Fibroblast of the aortic adventitia (primary cell): ENCODE measurements around the gene PTBP1. TPM values are rescaled to one million over a fixed set of nuclear protein-coding genes. Genes with fewer than 3 reads are reported as not detected.

ENCODE experiments used
- DNase-seq: peaks from one replicate; pipeline ENCODE4 v3.0.0-alpha.2; 2010; ENCODE audit warnings: low read depth
- H3K4me3 ChIP-seq: 2 replicates; pipeline ENCODE4 v1.5.1; 2011; ENCODE audit warnings: low read depth, mild to moderate bottlenecking, control low read depth, low read length, moderate library complexity
- total RNA-seq: library from RNA; depleted of rRNA; stranded (reverse); fragments of >200 nt; gene quantifications from 2 replicates; pipeline ENCODE4 v1.2.3, GENCODE V29; 2012; ENCODE audit warnings: low replicate concordance
- TF ChIP-seq, protein P1 (sequence below): IDR thresholded peaks from 2 replicates; pipeline ENCODE4 v1.5.1; 2011; ENCODE audit warnings: mild to moderate bottlenecking, low read length, control low read depth, inconsistent platforms; ENCODE audit not compliant: insufficient read depth

Gene PTBP1
- total RNA-seq, 1 donor = 121 TPM

DNA sequence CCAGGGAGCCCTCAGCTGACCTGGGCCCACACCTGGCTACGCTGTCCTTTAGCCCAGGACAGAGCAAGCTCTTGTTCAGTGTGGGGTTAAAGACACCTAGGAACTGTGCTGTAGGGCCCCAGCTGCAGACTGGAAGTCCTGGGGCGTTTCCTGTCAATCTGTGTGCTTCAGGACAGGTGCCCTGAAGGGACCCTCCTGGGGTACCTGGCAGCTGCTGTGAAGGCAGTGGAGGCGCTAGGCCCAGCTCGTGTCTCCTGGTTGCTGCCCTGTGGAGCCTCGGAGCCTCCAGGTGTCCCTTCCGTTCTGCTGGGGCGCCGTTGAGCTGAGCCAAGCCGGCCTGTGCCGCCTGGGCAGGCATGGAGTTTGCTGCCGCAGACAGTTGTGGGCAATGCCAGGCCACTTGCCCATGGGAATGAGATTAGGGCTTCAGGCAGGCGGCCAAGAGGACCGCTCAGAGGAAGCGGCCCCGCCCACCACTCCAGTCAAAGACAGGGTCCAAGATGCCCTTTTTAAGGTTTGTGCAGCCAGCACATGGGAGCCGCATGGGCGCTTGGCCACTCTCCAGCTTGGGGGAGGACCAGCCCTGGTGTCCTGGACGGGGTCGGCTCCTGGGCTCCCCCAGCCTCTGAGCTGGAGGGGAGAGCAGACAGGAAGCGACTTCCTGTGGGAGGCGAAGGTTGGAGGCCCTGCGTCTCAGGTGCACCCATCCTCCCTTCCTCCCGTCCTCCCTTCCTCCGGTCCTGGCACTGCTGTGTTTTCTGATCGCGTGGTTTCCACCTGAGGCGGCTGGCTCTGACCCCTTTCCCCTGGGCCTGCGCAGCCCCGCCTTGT is 4.0 kb downstream of the PTBP1 start:
- peak; percentile 55 for DNase-seq
- TF ChIP-seq, protein P1, sequence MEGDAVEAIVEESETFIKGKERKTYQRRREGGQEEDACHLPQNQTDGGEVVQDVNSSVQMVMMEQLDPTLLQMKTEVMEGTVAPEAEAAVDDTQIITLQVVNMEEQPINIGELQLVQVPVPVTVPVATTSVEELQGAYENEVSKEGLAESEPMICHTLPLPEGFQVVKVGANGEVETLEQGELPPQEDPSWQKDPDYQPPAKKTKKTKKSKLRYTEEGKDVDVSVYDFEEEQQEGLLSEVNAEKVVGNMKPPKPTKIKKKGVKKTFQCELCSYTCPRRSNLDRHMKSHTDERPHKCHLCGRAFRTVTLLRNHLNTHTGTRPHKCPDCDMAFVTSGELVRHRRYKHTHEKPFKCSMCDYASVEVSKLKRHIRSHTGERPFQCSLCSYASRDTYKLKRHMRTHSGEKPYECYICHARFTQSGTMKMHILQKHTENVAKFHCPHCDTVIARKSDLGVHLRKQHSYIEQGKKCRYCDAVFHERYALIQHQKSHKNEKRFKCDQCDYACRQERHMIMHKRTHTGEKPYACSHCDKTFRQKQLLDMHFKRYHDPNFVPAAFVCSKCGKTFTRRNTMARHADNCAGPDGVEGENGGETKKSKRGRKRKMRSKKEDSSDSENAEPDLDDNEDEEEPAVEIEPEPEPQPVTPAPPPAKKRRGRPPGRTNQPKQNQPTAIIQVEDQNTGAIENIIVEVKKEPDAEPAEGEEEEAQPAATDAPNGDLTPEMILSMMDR = no peak

DNA sequence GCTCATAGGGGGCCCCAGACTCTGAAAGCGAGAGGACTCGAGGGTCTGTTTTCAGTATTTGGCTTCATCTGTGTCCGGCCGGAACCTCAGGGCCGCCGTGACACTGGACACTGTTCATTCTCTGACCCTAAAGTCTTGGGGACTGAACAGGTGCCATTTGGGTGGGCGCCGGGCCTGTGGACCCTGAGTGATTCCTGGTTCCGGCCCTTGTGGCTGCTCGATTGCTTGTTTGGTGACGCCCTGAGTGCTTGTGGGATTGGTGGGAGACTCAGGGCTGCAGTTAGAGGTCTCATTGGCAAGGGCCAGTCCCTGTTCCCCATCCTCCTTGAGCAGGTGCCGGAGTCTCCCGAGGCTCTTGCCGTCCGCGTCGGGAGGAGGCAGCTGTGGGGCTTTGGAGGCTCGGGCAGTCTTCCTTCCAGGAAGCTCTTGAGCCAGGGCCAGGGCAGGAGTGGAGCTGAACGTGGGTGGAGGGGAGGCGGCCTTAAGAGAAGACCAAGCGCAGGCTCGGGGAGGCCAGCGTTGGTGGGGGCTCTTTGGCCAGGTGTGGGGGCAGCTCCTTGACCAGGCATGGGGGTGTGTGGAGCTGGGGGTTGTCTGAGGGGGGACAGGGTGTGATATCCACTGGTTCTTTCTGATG is 4.7 kb downstream of the PTBP1 start:
- DNase-seq = peak; percentile 67
- TF ChIP-seq, protein P1 = no peak
- peak overlapping the region; percentile 55 for H3K4me3 ChIP-seq

More for the DNA sequence above, 4.0 kb downstream of the PTBP1 start:
- H3K4me3 ChIP-seq = peak overlapping the region; percentile 55

DNA sequence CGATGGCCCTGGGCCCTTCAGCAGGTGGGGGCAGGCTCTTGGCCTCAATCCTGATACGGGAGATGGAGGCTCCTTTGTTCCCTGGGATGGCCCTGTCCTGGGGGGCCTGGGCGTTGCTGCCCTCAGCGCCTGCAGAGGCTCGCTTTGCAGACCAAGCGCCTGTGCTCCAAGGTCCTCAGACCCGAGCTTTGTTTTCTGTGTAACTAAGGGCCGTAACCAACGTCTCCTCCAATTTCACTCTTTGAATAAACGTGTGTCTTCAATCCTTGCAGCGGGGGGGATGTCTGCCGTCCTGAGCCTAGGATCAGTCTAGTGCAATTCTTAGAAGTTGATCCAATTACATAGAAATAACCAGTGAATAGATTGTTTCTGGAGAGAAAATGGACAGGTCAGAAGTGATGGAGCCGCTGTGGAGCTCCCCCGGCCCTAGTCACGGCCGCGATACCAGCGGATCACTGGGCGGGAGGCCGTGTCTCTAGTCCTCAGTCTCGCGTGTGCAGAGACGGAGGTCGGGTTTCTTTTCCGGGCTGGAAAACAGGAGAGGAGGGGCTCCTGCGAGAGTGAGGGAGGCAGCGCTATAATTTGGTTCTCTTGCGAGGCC is 5.3 kb downstream of the PTBP1 start:
- TF ChIP-seq, protein P1 = no peak
- DNase-seq = peak; percentile 30
- peak overlapping the region; percentile 55 for H3K4me3 ChIP-seq

DNA sequence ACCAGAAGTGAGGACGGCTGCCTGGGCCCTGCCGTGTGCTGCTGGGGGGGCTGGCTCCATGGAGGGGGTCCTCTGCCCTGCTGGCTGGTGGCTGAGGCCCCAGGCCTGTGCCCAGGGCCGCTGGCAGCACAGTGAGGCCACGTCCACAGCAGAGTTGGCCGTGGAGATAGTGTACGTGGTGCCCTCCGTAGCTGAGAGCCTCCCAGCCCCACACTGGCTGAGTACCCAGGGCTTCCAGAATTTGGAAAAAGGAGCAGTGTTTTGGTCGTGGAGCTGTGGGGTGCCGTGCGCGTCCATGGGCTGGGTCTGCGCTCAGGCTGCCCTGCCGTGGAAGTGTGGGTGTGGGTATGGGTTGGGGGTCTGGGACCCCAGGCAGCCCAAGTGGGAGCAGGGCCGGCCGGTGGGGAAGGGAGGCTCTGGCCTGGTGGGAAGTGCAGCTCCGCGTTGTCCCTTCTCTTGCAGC is 5.9 kb downstream of the PTBP1 start:
- no peak for DNase-seq
- H3K4me3 ChIP-seq = peak overlapping the region; percentile 22
- TF ChIP-seq, protein P1 = no peak

DNA sequence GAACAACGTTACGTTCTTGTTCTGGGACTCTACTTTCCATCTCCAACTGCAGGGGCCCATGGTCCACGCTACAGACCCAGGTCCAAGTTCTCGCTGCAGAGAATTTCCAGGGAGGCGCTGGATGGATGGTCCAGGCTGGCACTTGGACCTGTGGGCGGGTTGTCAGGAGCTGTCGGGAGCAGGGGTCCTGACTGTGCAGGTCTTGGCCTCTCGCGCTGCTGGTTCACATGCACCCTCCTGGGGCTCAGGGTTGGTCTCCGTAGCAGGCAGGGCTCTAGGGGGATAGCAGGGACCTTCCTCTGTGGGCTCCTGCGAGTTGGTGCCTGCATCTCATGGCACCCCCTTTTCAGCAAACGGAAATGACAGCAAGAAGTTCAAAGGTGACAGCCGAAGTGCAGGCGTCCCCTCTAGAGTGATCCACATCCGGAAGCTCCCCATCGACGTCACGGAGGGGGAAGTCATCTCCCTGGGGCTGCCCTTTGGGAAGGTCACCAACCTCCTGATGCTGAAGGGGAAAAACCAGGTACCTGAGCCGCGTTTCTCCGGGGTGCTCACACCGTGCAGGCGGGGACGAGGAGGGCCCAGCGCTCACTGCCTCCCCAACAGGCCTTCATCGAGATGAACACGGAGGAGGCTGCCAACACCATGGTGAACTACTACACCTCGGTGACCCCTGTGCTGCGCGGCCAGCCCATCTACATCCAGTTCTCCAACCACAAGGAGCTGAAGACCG is 6.6 kb downstream of the PTBP1 start:
- TF ChIP-seq, protein P1 = no peak
- H3K4me3 ChIP-seq = no peak overlapping the region
- DNase-seq = no peak

DNA sequence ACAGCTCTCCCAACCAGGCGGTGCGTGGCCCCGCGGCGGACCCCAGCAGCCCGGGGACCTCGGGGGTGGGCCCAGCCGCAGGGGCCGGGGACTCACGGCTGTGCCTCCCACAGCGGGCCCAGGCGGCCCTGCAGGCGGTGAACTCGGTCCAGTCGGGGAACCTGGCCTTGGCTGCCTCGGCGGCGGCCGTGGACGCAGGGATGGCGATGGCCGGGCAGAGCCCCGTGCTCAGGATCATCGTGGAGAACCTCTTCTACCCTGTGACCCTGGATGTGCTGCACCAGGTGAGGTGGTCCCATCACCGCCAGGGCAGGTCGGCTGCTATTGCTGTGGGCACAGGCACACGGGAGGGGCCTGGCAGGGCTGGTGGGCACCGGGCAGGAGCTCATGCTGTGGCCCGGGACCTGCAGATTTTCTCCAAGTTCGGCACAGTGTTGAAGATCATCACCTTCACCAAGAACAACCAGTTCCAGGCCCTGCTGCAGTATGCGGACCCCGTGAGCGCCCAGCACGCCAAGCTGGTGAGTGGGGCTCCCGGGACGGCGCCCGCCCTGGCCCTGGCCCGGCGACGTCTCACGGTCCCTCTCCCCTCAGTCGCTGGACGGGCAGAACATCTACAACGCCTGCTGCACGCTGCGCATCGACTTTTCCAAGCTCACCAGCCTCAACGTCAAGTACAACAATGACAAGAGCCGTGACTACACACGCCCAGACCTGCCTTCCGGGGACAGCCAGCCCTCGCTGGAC is 7.3 kb downstream of the PTBP1 start:
- TF ChIP-seq, protein P1 = no peak
- no peak overlapping the region for H3K4me3 ChIP-seq
- DNase-seq = no peak
